ENCODE measurements around the gene KIAA0753.

DNA sequence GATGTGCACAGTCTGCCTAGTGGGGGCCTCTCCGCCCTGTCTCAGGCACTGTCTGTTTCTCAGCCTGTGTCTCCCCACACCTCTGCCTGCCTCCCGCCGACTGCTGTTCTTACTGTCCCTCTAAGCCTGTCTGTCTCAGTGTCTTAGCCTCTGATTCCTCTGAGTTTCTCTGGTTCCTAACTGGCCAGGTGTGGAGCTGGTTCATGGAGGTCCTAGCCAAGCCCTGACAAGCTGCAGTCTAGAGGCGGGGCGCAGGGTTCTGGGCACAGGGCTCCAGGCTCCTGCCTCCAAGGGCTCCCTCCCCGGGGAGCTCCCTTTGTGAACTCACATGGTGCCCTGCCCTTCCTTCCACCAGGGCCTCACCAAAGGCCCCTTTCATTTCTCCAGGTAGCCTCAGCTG lies 30.5 kb upstream of the KIAA0753 start:
- no peak for TF ChIP-seq POLR2A (IDR thresholded peaks at IDR 0.05; ENCODE audit: extremely low read depth, insufficient read length)
- TF ChIP-seq, protein P1, sequence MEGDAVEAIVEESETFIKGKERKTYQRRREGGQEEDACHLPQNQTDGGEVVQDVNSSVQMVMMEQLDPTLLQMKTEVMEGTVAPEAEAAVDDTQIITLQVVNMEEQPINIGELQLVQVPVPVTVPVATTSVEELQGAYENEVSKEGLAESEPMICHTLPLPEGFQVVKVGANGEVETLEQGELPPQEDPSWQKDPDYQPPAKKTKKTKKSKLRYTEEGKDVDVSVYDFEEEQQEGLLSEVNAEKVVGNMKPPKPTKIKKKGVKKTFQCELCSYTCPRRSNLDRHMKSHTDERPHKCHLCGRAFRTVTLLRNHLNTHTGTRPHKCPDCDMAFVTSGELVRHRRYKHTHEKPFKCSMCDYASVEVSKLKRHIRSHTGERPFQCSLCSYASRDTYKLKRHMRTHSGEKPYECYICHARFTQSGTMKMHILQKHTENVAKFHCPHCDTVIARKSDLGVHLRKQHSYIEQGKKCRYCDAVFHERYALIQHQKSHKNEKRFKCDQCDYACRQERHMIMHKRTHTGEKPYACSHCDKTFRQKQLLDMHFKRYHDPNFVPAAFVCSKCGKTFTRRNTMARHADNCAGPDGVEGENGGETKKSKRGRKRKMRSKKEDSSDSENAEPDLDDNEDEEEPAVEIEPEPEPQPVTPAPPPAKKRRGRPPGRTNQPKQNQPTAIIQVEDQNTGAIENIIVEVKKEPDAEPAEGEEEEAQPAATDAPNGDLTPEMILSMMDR (IDR thresholded peaks at IDR 0.05; ENCODE audit: low read depth, low read length) = no peak
- TF ChIP-seq, protein P2, sequence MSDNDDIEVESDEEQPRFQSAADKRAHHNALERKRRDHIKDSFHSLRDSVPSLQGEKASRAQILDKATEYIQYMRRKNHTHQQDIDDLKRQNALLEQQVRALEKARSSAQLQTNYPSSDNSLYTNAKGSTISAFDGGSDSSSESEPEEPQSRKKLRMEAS (IDR thresholded peaks at IDR 0.05; ENCODE audit: low read depth, low read length) = no peak

Measured in NB4 (cell line).